Measurements from ENCODE around the gene ZNF157. TPM values are rescaled to one million over a fixed set of nuclear protein-coding genes. Genes with fewer than 3 reads are reported as not detected.

Gene ZNF157
- total and polyA plus RNA-seq, 2 of the 8 experiments (the other 6 are each of a cell fraction or from before 2014, with no cell fraction given), result 0.67 to 2.2 TPM

DNA sequence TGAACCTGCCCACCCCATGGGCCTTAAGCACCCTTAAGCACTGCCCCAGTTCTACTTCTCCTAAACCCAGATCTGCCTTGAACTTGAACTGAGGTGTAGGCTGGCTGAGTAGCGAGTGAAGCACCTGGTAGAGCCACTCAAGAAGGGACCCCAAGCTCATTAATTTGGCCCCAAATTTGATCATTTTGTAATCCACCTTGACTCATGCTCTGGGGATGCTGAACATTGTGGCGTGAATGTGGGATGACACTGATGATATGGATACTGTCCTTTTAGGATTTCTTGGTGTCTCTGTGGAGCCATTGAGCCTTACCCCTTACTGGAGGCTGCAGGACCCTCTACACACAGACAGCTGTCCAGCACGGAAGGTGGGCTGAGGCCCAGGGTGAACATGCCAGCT, at the start of gene ZNF157 (continued):
- TF ChIP-seq, protein P1, sequence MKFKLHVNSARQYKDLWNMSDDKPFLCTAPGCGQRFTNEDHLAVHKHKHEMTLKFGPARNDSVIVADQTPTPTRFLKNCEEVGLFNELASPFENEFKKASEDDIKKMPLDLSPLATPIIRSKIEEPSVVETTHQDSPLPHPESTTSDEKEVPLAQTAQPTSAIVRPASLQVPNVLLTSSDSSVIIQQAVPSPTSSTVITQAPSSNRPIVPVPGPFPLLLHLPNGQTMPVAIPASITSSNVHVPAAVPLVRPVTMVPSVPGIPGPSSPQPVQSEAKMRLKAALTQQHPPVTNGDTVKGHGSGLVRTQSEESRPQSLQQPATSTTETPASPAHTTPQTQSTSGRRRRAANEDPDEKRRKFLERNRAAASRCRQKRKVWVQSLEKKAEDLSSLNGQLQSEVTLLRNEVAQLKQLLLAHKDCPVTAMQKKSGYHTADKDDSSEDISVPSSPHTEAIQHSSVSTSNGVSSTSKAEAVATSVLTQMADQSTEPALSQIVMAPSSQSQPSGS (IDR thresholded peaks at IDR 0.05; ENCODE audit: low read length), result no peak
- no peak for TF ChIP-seq BACH1 (IDR thresholded peaks at IDR 0.05; ENCODE audit: low read length)
- no peak for TF ChIP-seq TBP (IDR thresholded peaks at IDR 0.05; ENCODE audit: low read depth, low read length)
- no peak for TF ChIP-seq SP1 (IDR thresholded peaks at IDR 0.05; ENCODE audit: low read depth, low read length)
- TF ChIP-seq NANOG (IDR thresholded peaks at IDR 0.05; ENCODE audit: insufficient read depth, low read depth, low read length, poor library complexity, severe bottlenecking), result no peak
- no peak for TF ChIP-seq KDM4A (IDR thresholded peaks at IDR 0.05; ENCODE audit: low read depth, low read length, severe bottlenecking)
